Measurements from ENCODE around the gene CASP14. TPM values are rescaled to one million over a fixed set of nuclear protein-coding genes. Genes with fewer than 3 reads are reported as not detected.

Gene CASP14
- polyA plus RNA-seq, 1 donor from 2014 or later: not detected

- Histone ChIP-seq H3K9ac (ENCODE audit: low read length) (no peak overlapping the region), H3F3A (ENCODE audit: insufficient read depth, low read length, poor library complexity, severe bottlenecking) (no peaks in the 10 kb centered on the region), H3K36me3 (ENCODE audit: insufficient read depth, low read length) (no peaks in the 10 kb centered on the region), H2AFZ (ENCODE audit: low read depth, low read length) (no peak overlapping the region), H3K4me3 (ENCODE audit: low read length) (no peak overlapping the region), H3K9me2 (ENCODE audit: insufficient read depth, low read length) (no peaks in the 10 kb centered on the region), H3K79me2 (replicated peaks; ENCODE audit: insufficient read depth, low read length) (no peaks in the 10 kb centered on the region), H4K20me1 (ENCODE audit: insufficient read depth) (no peaks in the 10 kb centered on the region), H3K9me3 (ENCODE audit: low read length) (no peaks in the 10 kb centered on the region), H3K4me2 (ENCODE audit: low read length) (no peak overlapping the region), H3K27ac (ENCODE audit: low read length) (no peak overlapping the region), H3K27me3 (ENCODE audit: insufficient read depth, low read depth, low read length) (no peaks in the 10 kb centered on the region)
- TF ChIP-seq TAF1 (IDR thresholded peaks at IDR 0.05; ENCODE audit: low read depth): no peak
- no peak for TF ChIP-seq CTCF (IDR thresholded peaks at IDR 0.05; ENCODE audit: poor library complexity, severe bottlenecking)
- no peak for TF ChIP-seq EP300 (conservative IDR thresholded peaks at IDR 0.05; ENCODE audit: poor library complexity, severe bottlenecking)
- TF ChIP-seq REST (IDR thresholded peaks at IDR 0.05; ENCODE audit: borderline replicate concordance): no peak
- TF ChIP-seq RAD21 (conservative IDR thresholded peaks at IDR 0.05): no peak
- TF ChIP-seq POLR2AphosphoS5 (IDR thresholded peaks at IDR 0.05): no peak
- TF ChIP-seq EZH2 (IDR thresholded peaks at IDR 0.05; ENCODE audit: borderline replicate concordance, insufficient read depth, low read length, poor library complexity, severe bottlenecking): no peak
- no peak for TF ChIP-seq SMC3 (conservative IDR thresholded peaks at IDR 0.05; ENCODE audit: poor library complexity)
- TF ChIP-seq MXI1 (conservative IDR thresholded peaks at IDR 0.05; ENCODE audit: poor library complexity, severe bottlenecking): no peak
These were observed 3.8 kb upstream of the CASP14 start for GRCh38 chr19:15045506-15045905.

GRCh38 chr19:15047680-15048079 lies 1.6 kb upstream of the CASP14 start:
- no peak for TF ChIP-seq EZH2 (IDR thresholded peaks at IDR 0.05; ENCODE audit: borderline replicate concordance, insufficient read depth, low read length, poor library complexity, severe bottlenecking)
- no peak for TF ChIP-seq CTCF (IDR thresholded peaks at IDR 0.05; ENCODE audit: poor library complexity, severe bottlenecking)
- TF ChIP-seq MXI1 (conservative IDR thresholded peaks at IDR 0.05; ENCODE audit: poor library complexity, severe bottlenecking): no peak
- TF ChIP-seq EP300 (conservative IDR thresholded peaks at IDR 0.05; ENCODE audit: poor library complexity, severe bottlenecking): no peak
- no peak for TF ChIP-seq REST (IDR thresholded peaks at IDR 0.05; ENCODE audit: borderline replicate concordance)
- no peak for TF ChIP-seq POLR2AphosphoS5 (IDR thresholded peaks at IDR 0.05)
- no peak for TF ChIP-seq TAF1 (IDR thresholded peaks at IDR 0.05; ENCODE audit: low read depth)
- TF ChIP-seq SMC3 (conservative IDR thresholded peaks at IDR 0.05; ENCODE audit: poor library complexity): no peak
- TF ChIP-seq RAD21 (conservative IDR thresholded peaks at IDR 0.05): no peak
- Histone ChIP-seq H3K27me3 (ENCODE audit: insufficient read depth, low read depth, low read length) (no peaks in the 10 kb centered on the region), H4K20me1 (ENCODE audit: insufficient read depth) (no peaks in the 10 kb centered on the region), H3K27ac (ENCODE audit: low read length) (no peak overlapping the region), H3K4me2 (ENCODE audit: low read length) (no peak overlapping the region), H3K4me3 (ENCODE audit: low read length) (no peak overlapping the region), H3K9me3 (ENCODE audit: low read length) (no peaks in the 10 kb centered on the region), H3K79me2 (replicated peaks; ENCODE audit: insufficient read depth, low read length) (no peaks in the 10 kb centered on the region), H2AFZ (ENCODE audit: low read depth, low read length) (no peak overlapping the region), H3K9me2 (ENCODE audit: insufficient read depth, low read length) (no peaks in the 10 kb centered on the region), H3F3A (ENCODE audit: insufficient read depth, low read length, poor library complexity, severe bottlenecking) (no peaks in the 10 kb centered on the region), H3K9ac (ENCODE audit: low read length) (no peak overlapping the region), H3K36me3 (ENCODE audit: insufficient read depth, low read length) (no peaks in the 10 kb centered on the region)
